Stimulated activated CD8-positive, alpha-beta memory T cell treated with anti-CD3 and anti-CD28 coated beads, Interleukin-4, amount 100 ng/mL, for 4 hours (primary cell): ENCODE measurements around the gene PIK3C2G.
"Not testable (repeated sequence)": the region's sequence is repeated elsewhere in the genome, so short reads cannot be mapped to it uniquely, and the experiment has no call there.

ENCODE experiments used
- DNase-seq, 2 donors: peaks; one replicate each; pipeline ENCODE4 v3.0.0-alpha.2; 2020; ENCODE audit warnings: low read depth in 2 of 2, low spot score in 1 of 2

Gene PIK3C2G

GRCh38 chr12:18261273-18261672 is at the start of gene PIK3C2G:
PIK3C2G (plus strand) TSS chr12:18261518; CDS start chr12:18282082, 20,564 bp downstream.
- no peak for DNase-seq

GRCh38 chr12:18217966-18218365 is 43.4 kb upstream of the PIK3C2G start:
- DNase-seq, result no peak

- no peak for DNase-seq
These were observed 39.6 kb upstream of the PIK3C2G start for GRCh38 chr12:18221726-18222125.

GRCh38 chr12:18222699-18223098 is 38.6 kb upstream of the PIK3C2G start:
- DNase-seq, result no peak

- no peak for DNase-seq
These were observed 36.6 kb upstream of the PIK3C2G start for GRCh38 chr12:18224745-18225144.

- no peak for DNase-seq
These were observed 21.8 kb upstream of the PIK3C2G start for GRCh38 chr12:18239526-18239925.

- no peak for DNase-seq
These were observed 18.8 kb upstream of the PIK3C2G start for GRCh38 chr12:18242380-18243089.

- no peak for DNase-seq
These were observed 18.1 kb upstream of the PIK3C2G start for GRCh38 chr12:18243238-18243637.

- no peak for DNase-seq
These were observed 15.3 kb upstream of the PIK3C2G start for GRCh38 chr12:18246066-18246465.

GRCh38 chr12:18250313-18250916 is 10.9 kb upstream of the PIK3C2G start:
- DNase-seq, result no peak

- DNase-seq, result no peak
These were observed 7.2 kb upstream of the PIK3C2G start for GRCh38 chr12:18254081-18254480.

GRCh38 chr12:18255004-18255403 is 6.3 kb upstream of the PIK3C2G start:
- not testable (repeated sequence) for DNase-seq

- DNase-seq, result no peak
These were observed 4.1 kb upstream of the PIK3C2G start for GRCh38 chr12:18257251-18257650.

GRCh38 chr12:18258929-18259328 is 2.4 kb upstream of the PIK3C2G start:
- no peak for DNase-seq

GRCh38 chr12:18259906-18260682 is 1.2 kb upstream of the PIK3C2G start:
- DNase-seq, result no peak

- DNase-seq, result no peak
These were observed 588 bp downstream of the PIK3C2G start for GRCh38 chr12:18261906-18262305.

GRCh38 chr12:18262514-18262913 is 1.2 kb downstream of the PIK3C2G start:
- no peak for DNase-seq

- no peak for DNase-seq
These were observed 3.3 kb downstream of the PIK3C2G start for GRCh38 chr12:18264581-18265075.

- DNase-seq, result no peak
These were observed 6.2 kb downstream of the PIK3C2G start for GRCh38 chr12:18267427-18268099.

- DNase-seq, result no peak
These were observed 9.7 kb downstream of the PIK3C2G start for GRCh38 chr12:18270958-18271460.

- no peak for DNase-seq
These were observed 14.7 kb downstream of the PIK3C2G start for GRCh38 chr12:18275981-18276380.
